Thoracic aorta (tissue), 2 donors: ENCODE data around the gene DOC2B. TPM values are rescaled to one million over a fixed set of nuclear protein-coding genes. Genes with fewer than 3 reads are reported as not detected.
"Not testable (repeated sequence)": the region's sequence is repeated elsewhere in the genome, so short reads cannot be mapped to it uniquely, and the experiment has no call there.

Experiments
- ATAC-seq: fragments of 150-250 bp; one replicate; pipeline ENCODE4 v1.8.0; 2017; ENCODE audit warnings: low read depth; ENCODE audit not compliant: insufficient number of reproducible peaks, low FRiP score
- DNase-seq: peaks from one replicate; pipeline ENCODE4 v3.0.0-alpha.2; 2020; ENCODE audit warnings: low spot score
- H3K27ac ChIP-seq, 2 donors: fragments of 200-600 bp; sonication (generic); 1 replicate in 1 of 2; 2 replicates in 1 of 2; pipeline ENCODE4 v1.5.1; 2016; ENCODE audit warnings: mild to moderate bottlenecking in 2 of 2, moderate library complexity in 2 of 2
- H3K27me3 ChIP-seq: fragments of 200-600 bp; sonication (generic); replicated peaks from 2 replicates; pipeline ENCODE4 v1.6.0; 2016; ENCODE audit warnings: mild to moderate bottlenecking; ENCODE audit not compliant: insufficient read depth
- H3K36me3 ChIP-seq: fragments of 200-600 bp; sonication (generic); one replicate; pipeline ENCODE4 v1.5.1; 2016
- H3K4me1 ChIP-seq, 2 donors: fragments of 200-600 bp; sonication (generic); 1 replicate in 1 of 2; 2 replicates in 1 of 2; pipeline versions ENCODE4 v1.5.1 to v1.6.0; 2016; ENCODE audit warnings: low read depth in 2 of 2, mild to moderate bottlenecking in 1 of 2; ENCODE audit not compliant: control insufficient read depth in 1 of 2
- H3K4me3 ChIP-seq: fragments of 200-600 bp; sonication (generic); 2 replicates; pipeline ENCODE4 v1.5.1; 2016; ENCODE audit warnings: mild to moderate bottlenecking
- H3K9me3 ChIP-seq: fragments of 200-600 bp; sonication (generic); 2 replicates; pipeline ENCODE4 v1.5.1; 2016
- CTCF ChIP-seq: fragments of 200-600 bp; sonication (generic); IDR thresholded peaks from one replicate; pipeline ENCODE4 v1.5.1; 2019; ENCODE audit warnings: antibody characterized with exemption
- total RNA-seq, 2 donors: library from RNA; depleted of rRNA; stranded (reverse); fragments of >200 nt; gene quantifications; one replicate each; pipeline versions ENCODE4 v1.1.0 to v1.2.3, GENCODE V29; 2016

The DOC2B gene
- total RNA-seq, 2 donors from 2014 or later = 4.2 to 7.5 TPM

- DNase-seq = no peak
- Histone ChIP-seq H3K27me3 (no peaks in the 10 kb centered on the region), H3K4me3 (no peak overlapping the region), H3K9me3 (no peaks in the 10 kb centered on the region), H3K36me3 (no peaks in the 10 kb centered on the region), H3K4me1 (no peaks in the 10 kb centered on the region), H3K27ac (no peak overlapping the region)
- no peak for TF ChIP-seq CTCF
- no peak for ATAC-seq
Measured at GRCh38 chr17:202501-202951, 21.1 kb upstream of the DOC2B start.

GRCh38 chr17:201736-202135 lies 20.3 kb upstream of the DOC2B start:
- not testable (repeated sequence) for DNase-seq, H3K9me3 ChIP-seq, H3K4me1 ChIP-seq, ATAC-seq, H3K36me3 ChIP-seq, H3K27me3 ChIP-seq, H3K4me3 ChIP-seq, H3K27ac ChIP-seq

- not testable (repeated sequence) for H3K9me3 ChIP-seq, H3K4me1 ChIP-seq, H3K36me3 ChIP-seq, DNase-seq, H3K27me3 ChIP-seq, H3K4me3 ChIP-seq, ATAC-seq, H3K27ac ChIP-seq
Measured at GRCh38 chr17:201257-201656, 19.8 kb upstream of the DOC2B start.

- DNase-seq = no peak
Measured at GRCh38 chr17:200586-200985, 19.1 kb upstream of the DOC2B start.

GRCh38 chr17:199806-200545 lies 18.5 kb upstream of the DOC2B start:
- Histone ChIP-seq H3K27ac (no peak overlapping the region), H3K4me3 (no peak overlapping the region), H3K27me3 (no peaks in the 10 kb centered on the region), H3K4me1 (no peaks in the 10 kb centered on the region), H3K36me3 (no peaks in the 10 kb centered on the region), H3K9me3 (no peaks in the 10 kb centered on the region)
- DNase-seq = no peak
- no peak for ATAC-seq
- no peak for TF ChIP-seq CTCF

More at GRCh38 chr17:200586-200985, 19.1 kb upstream of the DOC2B start:
- H3K36me3 ChIP-seq = no peaks in the 10 kb centered on the region
- TF ChIP-seq CTCF = no peak
- no peaks in the 10 kb centered on the region for H3K27me3 ChIP-seq
- H3K4me3 ChIP-seq = no peak overlapping the region
- no peak for ATAC-seq
- no peaks in the 10 kb centered on the region for H3K9me3 ChIP-seq
- H3K4me1 ChIP-seq = no peaks in the 10 kb centered on the region
- H3K27ac ChIP-seq = no peak overlapping the region

GRCh38 chr17:199191-199604 lies 17.7 kb upstream of the DOC2B start:
- no peak for DNase-seq
- H3K9me3 ChIP-seq = no peaks in the 10 kb centered on the region
- no peak for ATAC-seq
- no peaks in the 10 kb centered on the region for H3K4me1 ChIP-seq
- TF ChIP-seq CTCF = no peak
- no peaks in the 10 kb centered on the region for H3K36me3 ChIP-seq
- no peak overlapping the region for H3K4me3 ChIP-seq
- H3K27me3 ChIP-seq = no peaks in the 10 kb centered on the region
- no peak overlapping the region for H3K27ac ChIP-seq

GRCh38 chr17:198225-198624 lies 16.8 kb upstream of the DOC2B start:
- ATAC-seq, H3K27me3 ChIP-seq, H3K4me3 ChIP-seq: not testable (repeated sequence)

More at GRCh38 chr17:198225-198624, 16.8 kb upstream of the DOC2B start:
- H3K27ac ChIP-seq, H3K4me1 ChIP-seq, H3K9me3 ChIP-seq, DNase-seq, H3K36me3 ChIP-seq: not testable (repeated sequence)
